ENCODE measurements around the gene GULP1.
"Not testable (repeated sequence)": the region's sequence is repeated elsewhere in the genome, so short reads cannot be mapped to it uniquely, and the experiment has no call there.

Gene GULP1, protein sequence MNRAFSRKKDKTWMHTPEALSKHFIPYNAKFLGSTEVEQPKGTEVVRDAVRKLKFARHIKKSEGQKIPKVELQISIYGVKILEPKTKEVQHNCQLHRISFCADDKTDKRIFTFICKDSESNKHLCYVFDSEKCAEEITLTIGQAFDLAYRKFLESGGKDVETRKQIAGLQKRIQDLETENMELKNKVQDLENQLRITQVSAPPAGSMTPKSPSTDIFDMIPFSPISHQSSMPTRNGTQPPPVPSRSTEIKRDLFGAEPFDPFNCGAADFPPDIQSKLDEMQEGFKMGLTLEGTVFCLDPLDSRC

DNA sequence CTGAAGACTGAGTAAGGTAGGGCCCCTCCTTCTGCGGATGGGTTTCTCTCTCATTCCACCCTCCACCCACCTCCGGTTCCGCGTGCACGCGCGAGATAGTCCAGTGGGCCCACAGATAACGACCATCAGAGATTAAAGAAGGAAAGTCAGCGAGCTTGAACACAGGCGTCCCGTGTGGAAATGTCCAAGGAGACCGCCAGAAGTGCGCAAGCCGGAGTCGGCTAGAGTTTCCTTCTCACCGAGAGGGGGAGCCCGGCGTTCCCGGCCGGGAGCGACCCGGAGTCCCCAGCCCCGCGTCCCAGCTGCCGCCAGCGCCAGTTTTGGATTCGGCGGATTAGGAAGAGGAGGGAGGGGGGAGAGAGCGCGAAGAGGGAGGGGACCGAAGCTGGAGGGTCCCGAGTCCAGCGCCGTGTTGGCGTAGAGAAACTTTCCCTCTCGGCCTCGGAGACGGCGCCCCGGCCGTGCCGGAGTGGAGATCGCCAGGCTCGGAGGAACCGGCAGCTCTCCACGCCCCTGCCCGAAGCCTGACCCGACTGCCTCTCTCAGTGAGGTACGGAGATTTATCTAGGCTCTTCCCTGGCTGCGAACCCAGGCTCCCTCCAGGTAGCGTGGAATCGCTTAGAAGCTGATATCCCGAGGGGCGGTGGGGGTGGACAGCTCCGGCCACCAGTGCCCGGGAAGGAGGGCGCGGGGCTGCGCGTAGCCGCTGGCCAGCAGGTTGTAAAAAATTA, at the start of gene GULP1:
TSS of gene GULP1 (plus strand) at position 258 of the 731 bp plus-strand sequence. CDS start 185,829 bp downstream, outside the sequence.
- DNase-seq (ENCODE audit: low read depth), result no peak

DNA sequence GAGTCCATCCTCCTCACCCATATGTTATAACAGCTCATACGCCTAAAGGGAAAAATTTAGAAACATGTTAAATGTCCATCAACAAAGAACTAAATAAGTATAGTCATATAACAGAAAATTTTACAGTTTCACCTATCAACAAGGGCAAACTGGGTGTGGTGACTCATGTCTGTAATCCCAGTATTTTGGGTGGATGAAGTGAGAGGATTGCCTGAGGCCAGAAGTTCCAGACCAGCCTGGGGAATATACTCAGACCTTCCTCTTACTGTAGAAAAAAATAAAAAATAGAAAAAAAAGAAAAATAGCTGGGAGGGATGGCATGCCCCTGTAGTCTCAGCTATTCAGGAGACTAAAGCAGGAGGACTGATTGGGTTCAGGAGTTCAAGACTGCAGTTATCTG, 48.3 kb upstream of the GULP1 start:
- no peak for DNase-seq (ENCODE audit: low read depth)

DNA sequence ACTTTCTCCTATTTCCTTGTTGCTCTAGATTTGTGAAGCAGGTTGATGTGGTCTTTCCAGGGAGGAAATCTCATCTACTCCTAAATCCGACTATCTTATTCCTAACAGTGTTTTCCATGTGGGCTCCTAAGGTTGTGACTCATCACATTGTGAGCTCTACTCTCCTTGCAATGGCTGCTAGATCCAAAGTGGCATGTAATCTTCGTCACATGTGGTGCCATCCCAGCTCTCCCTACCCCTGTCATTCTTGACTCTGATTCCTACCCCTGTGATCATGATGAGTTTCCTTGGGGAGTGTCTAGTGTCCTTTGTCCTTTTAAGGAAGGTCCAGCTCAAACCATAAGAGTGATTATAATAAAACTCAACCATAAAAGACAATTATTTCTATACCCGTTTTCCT, 47.3 kb upstream of the GULP1 start:
- no peak for DNase-seq (ENCODE audit: low read depth)

DNA sequence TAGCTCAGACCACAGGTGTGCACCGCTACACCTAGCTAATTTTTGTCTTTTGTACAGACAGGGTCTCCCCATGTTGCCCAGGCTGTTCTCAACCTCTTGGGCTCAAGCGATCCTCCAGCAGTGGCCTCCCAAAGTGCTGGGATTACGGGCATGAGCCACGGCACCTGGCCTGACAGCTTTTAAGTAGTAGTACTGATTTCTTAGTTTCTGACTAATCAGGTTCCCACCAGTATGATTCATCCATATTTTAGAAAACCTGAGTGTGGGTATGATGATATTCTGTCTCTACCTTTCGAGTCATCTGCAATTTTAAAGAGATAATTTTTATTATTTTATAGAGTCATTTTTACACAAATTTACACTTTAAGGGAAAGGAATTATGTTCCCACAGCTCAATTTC, 46.4 kb upstream of the GULP1 start:
- no peak for DNase-seq (ENCODE audit: low read depth)

DNA sequence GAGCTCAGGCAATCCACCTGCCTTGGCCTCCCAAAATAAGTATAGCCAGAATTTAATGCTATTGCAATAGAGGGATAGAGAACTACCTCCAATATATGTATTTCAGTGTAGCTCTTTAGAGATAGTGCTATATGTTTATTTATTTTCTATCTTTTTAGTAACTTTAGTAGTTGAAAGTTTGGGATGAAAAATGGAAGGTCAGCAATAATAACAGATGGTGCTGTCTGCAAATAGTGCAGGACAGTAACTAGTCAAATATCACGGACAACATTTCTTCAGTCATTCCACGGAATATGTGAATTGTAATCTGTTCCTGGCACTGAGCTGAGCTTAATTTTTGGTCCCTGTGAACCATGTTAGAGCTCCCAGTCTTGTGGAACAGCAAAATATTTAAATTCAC, 43.2 kb upstream of the GULP1 start:
- DNase-seq (ENCODE audit: low read depth), result no peak

DNA sequence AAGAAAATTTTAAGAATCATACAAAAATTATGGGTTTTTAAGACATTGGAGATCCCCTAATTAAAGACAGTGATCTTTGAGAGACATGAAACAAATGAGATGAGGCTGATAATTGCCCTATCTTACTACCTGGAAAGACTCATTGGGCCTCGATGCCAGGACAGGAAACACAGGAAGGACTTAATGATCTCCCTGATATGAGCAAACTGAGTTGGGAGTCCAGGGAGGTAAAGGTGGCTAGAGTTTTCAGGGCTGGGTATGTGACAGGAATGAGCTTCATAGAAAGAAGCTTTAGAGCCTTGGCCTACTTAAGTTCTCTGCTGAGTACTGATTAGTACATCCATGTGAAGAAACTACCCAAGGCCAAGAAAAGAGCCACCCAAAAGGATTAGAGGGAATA, 40.6 kb upstream of the GULP1 start:
- no peak for DNase-seq (ENCODE audit: low read depth)

DNA sequence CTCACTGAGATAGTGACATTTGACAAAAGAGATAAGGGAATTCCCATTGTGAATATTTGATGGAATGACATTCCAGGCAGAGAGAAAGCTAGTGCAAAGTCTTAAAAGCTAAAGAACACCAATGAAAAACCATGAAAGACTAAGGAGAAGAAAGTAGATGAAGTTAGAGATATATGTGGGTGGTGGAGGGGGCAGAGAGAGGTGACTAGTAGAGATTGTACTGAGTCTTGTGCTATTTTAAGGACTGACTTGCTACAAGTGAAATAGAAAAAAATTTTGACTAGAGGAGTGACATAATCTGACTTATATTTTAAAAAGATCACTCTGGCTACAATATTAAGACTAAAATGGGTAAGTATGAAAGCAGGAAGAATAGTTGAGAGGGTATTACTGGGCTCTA, 35.3 kb upstream of the GULP1 start:
- no peak for DNase-seq (ENCODE audit: low read depth)

DNA sequence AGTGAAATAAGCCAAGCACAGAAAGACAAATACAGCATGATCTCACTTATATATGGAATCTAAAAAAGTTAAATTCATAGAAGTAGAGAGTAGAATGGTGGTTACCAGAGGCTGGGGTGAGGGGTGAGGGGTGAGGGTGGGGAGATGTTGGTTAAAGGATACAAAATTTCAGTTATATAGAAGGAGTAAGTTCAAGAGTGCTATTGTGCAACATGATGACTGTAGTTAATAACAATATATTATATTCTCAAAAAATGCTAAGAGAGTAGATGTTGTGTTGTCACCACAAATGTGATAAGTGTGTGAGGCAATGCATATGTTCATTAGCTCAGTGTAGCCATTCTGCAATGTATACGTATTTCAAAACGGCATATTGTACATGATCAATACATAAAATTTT, 26.4 kb upstream of the GULP1 start:
- no peak for DNase-seq (ENCODE audit: low read depth)

DNA sequence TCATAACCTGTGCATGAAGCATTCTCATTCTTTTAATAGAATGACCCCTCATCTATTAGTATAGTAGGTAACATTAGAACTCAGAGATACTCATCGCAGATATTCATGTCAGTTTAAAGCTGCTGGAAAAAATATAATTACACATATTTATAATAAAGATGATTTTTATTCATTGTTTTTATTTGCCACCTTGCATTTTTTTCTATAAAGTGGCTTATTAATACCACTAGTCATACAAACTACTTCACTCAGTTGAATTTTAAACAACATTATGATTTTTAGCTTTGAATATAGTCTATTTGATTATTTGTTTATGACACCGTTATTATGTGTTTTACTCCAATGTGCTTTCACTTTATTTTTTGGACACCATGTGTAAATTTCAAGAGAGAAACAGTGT, 23.9 kb upstream of the GULP1 start:
- DNase-seq (ENCODE audit: low read depth), result no peak

DNA sequence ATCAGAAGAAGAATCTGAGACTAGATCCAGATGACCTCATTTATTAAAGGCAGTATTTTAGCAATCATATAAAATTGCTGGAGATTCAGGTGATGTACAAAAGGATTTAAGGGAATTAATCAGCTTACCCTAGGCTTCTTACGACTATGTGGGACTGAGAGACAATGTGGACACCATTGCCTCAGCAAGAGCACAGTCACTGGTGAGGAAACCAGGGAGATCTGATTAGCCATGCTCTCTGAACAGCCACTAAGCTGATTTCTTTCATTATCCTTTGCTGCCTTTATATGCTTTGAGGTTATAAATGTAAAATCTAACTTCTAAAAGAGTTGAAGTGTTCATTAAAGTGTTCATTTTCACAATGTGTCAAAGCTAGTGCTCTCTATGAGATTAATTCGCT, 22.7 kb upstream of the GULP1 start:
- no peak for DNase-seq (ENCODE audit: low read depth)

DNA sequence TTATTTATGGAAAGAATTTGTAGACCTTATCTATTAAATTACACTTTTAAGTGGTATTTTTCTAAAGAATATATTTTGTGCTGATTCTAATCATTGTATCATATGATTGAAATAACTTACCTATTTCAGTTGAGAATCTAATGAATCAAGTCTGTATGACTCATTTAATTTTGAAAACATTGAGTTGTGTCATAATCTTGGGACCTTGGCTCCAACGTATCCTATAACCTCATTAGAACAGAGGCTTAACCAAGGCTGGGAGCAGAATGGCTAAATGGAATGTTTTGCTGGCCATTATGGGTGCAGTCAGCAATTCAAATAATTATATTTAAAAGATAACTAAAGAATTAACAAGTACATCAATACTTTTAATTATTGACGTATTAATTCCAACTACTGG, 19.6 kb upstream of the GULP1 start:
- DNase-seq (ENCODE audit: low read depth), result no peak

DNA sequence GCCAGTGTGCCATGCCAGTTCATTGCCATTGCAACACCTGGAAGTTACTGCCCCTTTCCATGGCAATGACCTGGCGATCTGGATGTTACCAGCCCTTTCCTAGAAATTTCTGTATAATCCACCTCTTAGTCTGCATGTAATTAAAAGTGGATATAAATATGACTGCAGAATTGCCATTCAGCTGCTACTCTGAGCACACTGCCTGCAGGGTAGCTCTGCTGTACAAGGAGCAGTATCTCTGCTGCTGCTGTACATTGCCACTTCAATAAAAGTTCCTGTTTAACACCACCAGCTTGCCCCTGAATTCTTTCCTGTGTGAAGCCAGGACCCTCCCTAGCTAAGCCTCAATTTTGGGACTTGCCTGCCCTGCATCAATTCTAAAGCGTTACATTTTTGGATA, 17.4 kb upstream of the GULP1 start:
- no peak for DNase-seq (ENCODE audit: low read depth)

DNA sequence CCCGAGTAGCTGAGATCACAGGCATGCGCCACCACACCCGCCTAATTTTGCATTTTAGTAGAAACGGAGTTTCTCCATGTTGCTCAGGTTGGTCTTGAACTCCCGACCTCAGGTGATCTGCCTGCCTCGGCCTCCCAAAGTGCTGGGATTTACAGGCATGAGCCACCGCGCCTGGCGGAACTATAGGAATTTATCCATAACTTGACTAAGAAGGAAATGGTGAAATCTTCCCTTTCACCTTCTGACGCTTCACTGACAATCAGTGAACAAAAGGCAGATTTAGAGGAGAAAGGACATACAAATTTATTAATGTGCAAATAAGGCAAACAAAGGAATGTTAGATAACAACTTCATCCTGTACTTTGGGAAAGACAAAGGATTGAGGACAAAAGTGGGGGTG, 15.4 kb upstream of the GULP1 start:
- DNase-seq (ENCODE audit: low read depth), result no peak

DNA sequence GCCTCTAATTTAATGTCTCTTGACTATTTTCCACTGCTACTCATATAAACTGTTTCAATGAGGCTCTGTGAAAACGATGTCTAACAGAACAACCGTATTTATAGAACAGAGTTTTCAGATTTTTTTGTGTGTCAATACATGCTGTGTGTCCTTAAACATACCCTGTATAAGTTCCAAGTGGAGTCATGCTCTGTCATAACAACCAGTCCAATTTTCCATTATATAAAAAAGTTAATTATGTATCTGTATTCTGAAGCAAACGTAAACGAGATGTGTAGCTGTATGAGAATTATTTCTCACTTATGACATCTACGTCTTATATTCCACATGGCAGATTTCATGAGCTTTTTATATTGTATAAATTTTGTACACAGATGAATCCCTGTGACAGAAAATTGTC, 13.9 kb upstream of the GULP1 start:
- DNase-seq (ENCODE audit: low read depth), result no peak

DNA sequence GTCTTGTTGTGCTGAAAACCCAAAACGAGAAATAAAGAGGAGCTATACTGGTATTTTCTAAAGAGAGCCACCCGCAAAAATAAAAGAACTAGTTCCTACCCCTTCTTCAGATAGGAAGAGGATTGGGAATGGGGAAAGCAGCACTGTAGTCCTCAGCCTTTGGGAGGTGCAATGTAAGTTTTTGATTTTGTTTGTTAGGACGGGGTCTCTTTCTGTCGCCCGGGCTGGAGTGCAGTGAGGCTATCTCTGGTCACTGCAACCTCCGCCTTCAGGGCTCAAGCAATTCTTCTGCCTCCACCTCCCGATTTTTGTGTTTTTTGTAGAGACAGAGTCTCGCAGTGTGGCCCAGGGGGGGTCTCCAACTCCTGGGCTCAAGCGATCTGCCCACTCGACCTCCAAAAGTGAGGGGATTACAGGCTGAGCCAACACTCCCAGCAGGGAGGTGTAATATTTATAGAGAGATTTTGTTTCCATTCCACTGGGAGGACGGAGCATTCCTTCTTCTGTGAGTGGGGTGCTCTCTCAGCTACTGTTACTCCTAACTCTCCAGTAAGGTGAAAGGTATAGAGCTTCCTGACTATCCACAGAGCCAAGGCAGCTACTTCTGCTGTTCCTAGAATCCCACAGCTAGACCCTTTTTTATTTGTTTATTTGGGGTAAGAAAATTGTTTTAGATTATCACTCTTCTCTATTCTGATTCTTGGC, 13.1 kb upstream of the GULP1 start:
- DNase-seq (ENCODE audit: low read depth), result no peak

DNA sequence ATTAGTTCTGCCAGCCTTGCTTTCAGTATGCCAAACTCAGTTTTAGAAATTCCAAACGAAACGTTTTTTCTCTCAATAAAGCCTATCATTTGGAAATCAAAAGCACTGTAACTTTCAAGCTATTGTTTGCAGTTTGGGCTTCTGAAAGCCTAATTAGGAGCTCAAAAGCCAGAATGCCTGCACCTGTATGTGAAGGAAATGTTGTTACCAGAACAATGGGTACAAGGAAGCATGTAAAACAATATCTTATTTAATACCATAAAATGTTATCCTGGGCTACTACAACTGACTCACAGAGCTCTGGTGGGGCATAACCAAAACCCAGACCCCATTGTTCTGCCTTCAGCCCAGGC, 12.6 kb upstream of the GULP1 start:
- no peak for DNase-seq (ENCODE audit: low read depth)

DNA sequence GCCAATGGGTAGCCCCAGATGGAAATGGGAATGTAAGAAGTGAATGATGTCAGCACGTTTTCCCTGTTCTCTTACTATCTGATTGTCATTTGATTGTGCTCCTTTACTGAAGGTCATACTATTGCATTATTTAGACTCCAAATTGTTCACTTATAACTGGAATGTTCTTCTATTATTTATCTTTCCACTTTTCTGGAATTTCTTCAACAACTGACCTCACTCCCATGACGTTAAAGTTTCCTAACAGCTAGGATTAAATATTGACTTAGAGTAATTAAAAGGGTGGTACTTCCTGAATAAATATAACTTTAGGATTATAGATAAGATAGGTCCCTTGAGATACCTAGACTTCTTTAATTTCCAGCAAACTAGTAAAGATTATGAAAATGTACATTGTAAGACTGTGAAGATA, 10.9 kb upstream of the GULP1 start:
- no peak for DNase-seq (ENCODE audit: low read depth)

DNA sequence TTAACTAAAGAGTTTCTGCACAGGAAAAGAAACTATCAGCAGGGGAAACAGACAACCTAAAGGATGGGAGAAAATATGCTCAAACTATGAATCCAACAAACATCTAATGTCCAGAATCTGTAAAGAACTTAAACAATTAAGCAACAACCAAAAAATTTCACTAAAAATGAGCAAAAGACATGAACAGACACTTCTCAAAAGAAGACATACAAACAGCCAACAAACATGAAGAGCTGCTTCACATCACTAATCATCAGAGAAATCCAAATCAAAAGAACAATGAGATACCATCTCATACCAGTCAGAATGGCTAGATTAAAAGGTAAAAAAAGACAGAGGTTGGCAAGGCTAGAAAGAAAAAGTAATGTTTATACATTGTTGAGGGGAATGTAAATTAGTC, 8.8 kb upstream of the GULP1 start:
- DNase-seq (ENCODE audit: low read depth), result no peak

DNA sequence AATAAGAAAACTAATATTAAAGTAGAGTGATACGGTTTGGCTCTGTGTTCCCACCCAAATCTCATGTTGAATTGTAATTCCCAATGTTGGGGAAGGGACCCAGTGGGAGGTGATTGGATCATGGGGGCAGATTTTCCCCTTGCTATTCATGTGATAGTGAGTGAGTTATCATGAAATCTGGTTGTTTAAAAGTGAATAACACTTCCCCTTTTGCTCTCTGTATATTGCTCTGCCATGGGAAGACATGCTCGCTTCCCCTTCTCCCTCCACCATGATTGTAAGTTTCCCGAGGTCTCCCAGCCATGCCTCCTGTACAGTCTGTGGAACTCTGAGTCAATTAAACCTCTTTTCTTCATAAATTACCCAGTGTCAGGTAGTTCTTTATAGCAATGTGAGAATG, 7.4 kb upstream of the GULP1 start:
- DNase-seq (ENCODE audit: low read depth), result not testable (repeated sequence)

DNA sequence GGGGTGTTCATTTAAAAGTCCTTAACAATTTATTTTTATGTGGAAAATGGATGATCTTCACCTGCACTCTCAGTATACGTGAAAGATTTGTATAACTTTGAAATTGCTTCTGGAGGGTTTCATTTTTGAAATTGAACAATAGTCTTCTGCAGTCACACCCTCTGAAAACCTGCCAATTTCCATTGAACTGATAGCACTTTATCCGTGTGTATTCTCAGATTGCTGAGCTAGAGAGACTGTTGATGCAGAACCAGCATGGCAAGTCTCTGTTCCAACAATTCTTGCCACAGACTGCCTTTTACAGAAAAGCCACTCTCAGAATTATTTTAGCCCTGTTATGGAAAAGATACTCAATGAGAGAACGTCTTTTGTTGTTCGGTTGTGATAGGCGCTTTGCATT, 6.6 kb upstream of the GULP1 start:
- DNase-seq (ENCODE audit: low read depth), result no peak

DNA sequence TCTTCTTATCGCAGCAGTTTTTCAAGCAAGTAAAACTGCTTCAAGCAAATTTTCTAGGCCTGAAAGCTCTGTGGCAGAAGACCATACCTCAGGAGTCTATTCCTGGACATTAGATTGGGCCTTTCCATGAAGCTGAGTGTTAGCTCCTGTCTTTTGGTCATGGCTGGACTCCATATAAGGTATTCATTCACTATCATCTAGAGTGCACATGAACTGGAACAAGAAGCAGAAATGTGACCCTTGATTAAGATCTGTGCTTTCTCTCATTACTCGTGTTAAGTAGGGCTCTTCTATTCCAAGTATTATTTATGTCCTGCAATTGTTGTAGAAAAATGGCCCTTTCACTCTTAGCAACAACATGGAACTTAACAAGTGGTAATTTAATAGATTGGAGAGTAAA, 5.9 kb upstream of the GULP1 start:
- DNase-seq (ENCODE audit: low read depth), result no peak

DNA sequence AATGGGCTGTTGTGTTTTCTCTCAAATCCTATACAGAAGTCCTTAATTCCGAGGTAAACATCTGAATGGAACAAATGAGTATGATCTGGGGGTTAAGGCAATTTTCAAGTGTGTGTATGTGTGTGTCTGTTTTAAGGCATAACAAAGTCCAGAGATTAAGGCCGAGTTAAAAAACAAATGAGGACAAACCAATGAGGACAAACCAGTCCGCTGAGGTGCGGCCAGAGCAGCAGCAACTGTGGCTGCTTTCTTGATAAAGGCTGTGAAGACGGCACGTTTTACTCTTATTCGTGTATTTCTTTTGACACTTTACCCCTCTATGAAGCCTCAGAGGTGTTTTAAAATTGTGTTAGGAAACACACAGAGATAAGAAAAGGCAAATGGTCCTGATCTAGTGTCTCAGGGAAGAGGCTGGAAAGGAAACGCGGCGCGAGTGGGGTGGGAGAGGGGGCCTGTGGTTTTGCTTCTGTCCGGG, 495 bp upstream of the GULP1 start:
- no peak for DNase-seq (ENCODE audit: low read depth)

Data from non-pigmented ciliary epithelial cell (primary cell).